Measurements from ENCODE around the gene CCDC57.
"Not testable (repeated sequence)": the region's sequence is repeated elsewhere in the genome, so short reads cannot be mapped to it uniquely, and the experiment has no call there.

CCDC57 gene

DNA sequence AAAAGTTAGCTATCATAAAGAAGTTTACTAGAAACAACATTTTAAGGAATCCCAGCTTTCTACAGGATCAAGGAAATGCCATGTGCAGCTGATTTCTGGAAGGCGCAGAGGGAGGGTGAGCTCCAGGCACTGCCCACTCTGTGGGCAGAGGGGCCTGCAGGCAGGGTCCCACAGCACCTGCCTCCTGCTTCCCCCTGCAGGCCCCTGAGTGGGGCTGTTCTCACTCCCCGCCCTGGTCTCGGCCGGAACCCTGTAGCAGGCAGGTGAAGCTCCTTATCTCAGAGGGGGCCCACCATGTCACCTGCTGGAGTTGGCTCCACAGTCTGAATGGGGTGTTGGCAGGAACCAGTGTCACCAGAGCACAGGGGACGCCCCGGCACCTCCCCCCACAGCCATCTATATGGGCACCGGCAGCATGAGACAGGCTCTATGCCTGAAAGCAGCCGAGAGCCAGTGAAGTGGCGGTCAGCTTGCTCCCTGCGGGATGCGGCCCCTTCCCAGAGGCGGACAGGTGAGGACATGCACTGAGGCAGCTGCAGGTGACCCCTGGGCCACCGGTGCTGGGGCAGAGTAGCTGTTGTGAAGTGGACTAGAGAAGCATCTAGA is 67.0 kb downstream of the CCDC57 start:
- no peak overlapping the region for H3K4me3 ChIP-seq (ENCODE audit: low read depth, low read length)
- TF ChIP-seq, protein P1, sequence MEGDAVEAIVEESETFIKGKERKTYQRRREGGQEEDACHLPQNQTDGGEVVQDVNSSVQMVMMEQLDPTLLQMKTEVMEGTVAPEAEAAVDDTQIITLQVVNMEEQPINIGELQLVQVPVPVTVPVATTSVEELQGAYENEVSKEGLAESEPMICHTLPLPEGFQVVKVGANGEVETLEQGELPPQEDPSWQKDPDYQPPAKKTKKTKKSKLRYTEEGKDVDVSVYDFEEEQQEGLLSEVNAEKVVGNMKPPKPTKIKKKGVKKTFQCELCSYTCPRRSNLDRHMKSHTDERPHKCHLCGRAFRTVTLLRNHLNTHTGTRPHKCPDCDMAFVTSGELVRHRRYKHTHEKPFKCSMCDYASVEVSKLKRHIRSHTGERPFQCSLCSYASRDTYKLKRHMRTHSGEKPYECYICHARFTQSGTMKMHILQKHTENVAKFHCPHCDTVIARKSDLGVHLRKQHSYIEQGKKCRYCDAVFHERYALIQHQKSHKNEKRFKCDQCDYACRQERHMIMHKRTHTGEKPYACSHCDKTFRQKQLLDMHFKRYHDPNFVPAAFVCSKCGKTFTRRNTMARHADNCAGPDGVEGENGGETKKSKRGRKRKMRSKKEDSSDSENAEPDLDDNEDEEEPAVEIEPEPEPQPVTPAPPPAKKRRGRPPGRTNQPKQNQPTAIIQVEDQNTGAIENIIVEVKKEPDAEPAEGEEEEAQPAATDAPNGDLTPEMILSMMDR (IDR thresholded peaks at IDR 0.05; ENCODE audit: borderline replicate concordance, insufficient read depth, low read depth, low read length): no peak

DNA sequence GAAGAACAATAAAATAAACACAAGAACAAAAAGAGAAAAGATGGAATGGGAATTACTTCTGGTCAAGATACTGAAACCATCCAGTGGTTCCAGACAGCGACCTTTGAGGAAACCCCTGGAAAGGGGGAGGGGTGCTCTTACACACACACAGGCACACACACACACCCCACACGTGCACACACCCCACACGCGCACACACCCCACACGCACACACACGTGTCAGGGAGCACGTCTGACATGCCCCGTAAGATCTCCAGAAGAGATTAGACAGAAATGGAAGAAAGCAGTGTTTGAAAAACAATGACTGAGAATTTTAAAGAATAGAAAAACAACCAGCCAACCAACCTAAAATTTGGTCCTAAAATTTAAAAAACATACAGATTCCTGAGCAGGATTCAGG is 69.3 kb downstream of the CCDC57 start:
- H3K4me3 ChIP-seq (ENCODE audit: low read depth, low read length): no peak overlapping the region
- TF ChIP-seq, protein P1 (IDR thresholded peaks at IDR 0.05; ENCODE audit: borderline replicate concordance, insufficient read depth, low read depth, low read length): no peak

DNA sequence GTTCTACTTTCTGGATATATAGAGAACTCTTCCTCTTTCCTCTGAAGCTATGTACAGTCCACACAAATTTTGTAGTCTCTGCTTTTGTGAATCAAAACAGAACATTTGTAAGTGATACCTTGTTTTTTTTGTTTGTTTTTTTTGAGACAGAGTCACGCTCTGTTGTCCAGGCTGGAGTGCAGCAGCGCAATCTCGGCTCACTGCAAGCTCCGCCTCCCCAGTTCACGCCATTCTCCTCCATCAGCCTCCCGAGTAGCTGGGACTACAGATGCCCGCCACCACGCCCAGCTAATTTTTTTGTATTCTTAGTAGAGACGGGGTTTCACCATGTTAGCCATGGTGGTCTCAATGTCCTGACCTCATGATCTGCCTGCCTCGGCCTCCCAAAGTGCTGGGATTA is 72.7 kb downstream of the CCDC57 start:
- not testable (repeated sequence) for H3K4me3 ChIP-seq (ENCODE audit: low read depth, low read length)

DNA sequence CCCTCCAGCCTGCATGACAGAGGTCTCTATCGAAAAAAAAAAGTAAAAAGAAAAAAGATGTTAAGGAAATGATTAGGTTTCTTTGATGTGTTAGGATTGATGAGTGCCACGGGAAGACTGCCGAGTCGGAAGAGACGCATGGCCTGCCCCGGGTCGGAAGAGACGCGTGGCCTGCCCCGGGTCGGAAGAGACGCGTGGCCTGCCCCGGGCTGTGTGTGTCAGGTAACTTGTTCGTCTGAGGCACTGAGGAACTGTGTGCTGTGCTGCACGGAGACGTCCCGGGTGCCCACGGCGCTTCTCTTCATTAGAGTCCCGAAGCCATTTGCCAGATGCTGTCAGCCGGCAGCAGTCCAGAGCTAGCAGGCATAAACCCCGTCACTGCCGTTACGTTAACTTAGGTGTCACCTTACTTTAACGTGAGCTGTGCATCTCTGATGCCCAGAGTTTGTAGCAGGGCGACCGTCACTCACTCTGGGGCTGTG is 74.1 kb downstream of the CCDC57 start:
- no peak overlapping the region for H3K4me3 ChIP-seq (ENCODE audit: low read depth, low read length)
- TF ChIP-seq, protein P1 (IDR thresholded peaks at IDR 0.05; ENCODE audit: borderline replicate concordance, insufficient read depth, low read depth, low read length): no peak

DNA sequence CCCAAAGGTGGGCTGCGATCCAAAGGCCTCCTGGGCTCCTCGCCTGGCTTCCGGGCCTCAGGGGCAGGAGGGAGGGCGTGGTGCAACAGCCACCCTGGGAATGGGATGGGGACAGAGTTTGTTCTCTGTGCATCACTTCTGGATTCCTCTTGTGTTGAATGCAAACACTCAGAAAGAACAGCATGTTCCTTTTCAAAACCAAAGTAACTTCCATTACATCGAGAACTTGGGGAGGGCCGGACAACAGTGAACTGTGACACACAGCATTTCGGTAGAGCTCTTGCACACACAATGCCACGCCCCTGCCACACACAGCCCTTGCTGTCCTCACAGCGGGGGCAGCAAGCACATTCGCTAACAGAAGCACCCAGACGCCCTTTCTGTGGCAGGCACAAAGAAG is 78.5 kb downstream of the CCDC57 start:
- H3K4me3 ChIP-seq (ENCODE audit: low read depth, low read length): no peak overlapping the region
- TF ChIP-seq, protein P1 (IDR thresholded peaks at IDR 0.05; ENCODE audit: borderline replicate concordance, insufficient read depth, low read depth, low read length): no peak

DNA sequence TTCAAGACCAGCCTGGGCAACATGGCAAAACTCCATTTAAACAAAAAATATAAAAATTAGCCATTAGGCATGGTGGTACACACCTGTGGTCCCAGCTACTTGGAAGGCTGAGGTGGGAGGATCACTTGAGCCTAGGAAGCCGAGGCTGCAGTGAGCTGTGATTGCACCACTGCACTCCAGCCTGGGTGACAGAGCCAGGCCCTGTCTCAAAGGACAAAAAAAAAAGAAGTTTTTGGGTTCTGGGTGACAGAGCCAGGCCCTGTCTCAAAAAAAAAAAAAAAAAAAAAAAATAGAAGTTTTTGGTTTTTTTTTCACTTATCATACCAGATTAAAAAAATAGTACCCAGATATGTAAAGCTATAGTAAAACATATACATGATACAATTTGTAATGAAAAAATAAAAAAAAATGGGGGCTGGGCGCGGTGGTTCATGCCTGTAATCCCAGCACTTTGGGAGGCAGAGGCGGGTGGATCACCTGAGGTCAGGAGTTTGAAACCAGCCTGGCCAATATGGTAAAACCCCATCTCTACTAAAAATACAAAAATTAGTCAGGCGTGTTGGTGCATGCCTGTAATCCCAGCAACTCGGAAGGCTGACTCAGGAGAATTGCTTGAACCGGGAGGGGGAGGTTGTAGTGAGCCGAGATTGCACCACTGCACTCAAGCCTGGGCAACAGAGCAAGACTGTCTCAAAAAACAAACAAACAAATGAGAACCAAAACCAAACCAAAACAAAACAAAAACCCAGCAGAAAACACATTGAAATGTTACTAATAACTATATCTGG is 79.3 kb downstream of the CCDC57 start:
- H3K4me3 ChIP-seq (ENCODE audit: low read depth, low read length): not testable (repeated sequence)

DNA sequence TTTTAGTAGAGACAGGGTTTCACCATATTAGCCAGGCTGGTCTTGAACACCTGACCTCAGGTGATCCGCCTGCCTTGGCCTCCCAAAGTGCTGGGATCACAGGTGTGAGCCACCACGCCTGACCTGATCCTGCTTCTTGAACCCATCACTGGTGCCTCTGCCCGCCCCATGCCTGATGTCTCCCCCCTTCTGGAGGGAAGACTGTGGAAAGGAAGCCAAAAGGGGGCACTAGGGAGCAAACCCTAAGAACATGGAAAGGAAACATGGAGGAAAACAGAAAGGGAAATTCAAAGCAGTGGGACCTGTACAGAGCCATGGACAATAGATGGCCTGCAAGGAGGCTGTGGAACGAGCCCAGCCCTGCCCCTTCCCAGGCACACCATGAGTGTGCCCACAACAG is 83.5 kb downstream of the CCDC57 start:
- H3K4me3 ChIP-seq (ENCODE audit: low read depth, low read length): no peak overlapping the region
- TF ChIP-seq, protein P1 (IDR thresholded peaks at IDR 0.05; ENCODE audit: borderline replicate concordance, insufficient read depth, low read depth, low read length): no peak

DNA sequence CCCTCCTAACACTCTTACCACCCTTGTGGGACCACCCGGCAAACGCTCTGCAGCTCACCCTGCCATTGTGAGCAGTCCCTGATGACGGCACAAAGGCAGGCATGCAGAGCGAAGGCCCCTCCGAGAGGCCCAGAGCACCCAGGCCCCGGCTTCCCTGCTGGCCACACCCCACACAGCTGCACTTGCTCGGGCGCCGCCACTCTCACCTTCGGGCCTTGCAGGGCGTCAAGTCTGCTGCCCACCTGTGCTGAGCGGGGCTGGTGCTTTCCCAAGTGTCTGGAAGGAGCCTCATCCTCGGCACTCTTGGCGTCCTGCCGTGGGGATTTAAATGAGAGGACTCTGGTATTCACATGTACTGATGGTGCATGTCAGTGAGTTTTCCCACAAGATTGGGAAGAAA is 84.4 kb downstream of the CCDC57 start:
- no peak overlapping the region for H3K4me3 ChIP-seq (ENCODE audit: low read depth, low read length)
- TF ChIP-seq, protein P1 (IDR thresholded peaks at IDR 0.05; ENCODE audit: borderline replicate concordance, insufficient read depth, low read depth, low read length): no peak

Measured in GM12875 (cell line).